HG03064 (cell line): ENCODE data around the gene EXO5.
"Not testable (repeated sequence)": the region's sequence is repeated elsewhere in the genome, so short reads cannot be mapped to it uniquely, and the experiment has no call there.

ENCODE experiments used
- ATAC-seq: cut with Tn5 transposase; IDR thresholded peaks from one replicate; pipeline ENCODE4 v1.9.1; 2021; ENCODE audit warnings: low read depth; ENCODE audit not compliant: unreplicated experiment

Gene EXO5

GRCh38 chr1:40508375-40509341 is at the start of gene EXO5:
Gene EXO5 (plus strand): TSS chr1:40508767. CDS start chr1:40514545, 5,778 bp downstream.
- no peak for ATAC-seq

- ATAC-seq, result no peak
Observed at GRCh38 chr1:40462956-40463590, 45.5 kb upstream of the EXO5 start.

GRCh38 chr1:40469327-40469726 is 39.2 kb upstream of the EXO5 start:
- no peak for ATAC-seq

- ATAC-seq, result no peak
Observed at GRCh38 chr1:40475268-40475667, 33.3 kb upstream of the EXO5 start.

GRCh38 chr1:40476924-40477677 is 31.5 kb upstream of the EXO5 start, which contains the start of gene ZFP69:
Gene ZFP69 (plus strand): TSS chr1:40477290. CDS start chr1:40479362, 2,072 bp downstream.
- ATAC-seq, result peak; percentile 69

- ATAC-seq, result no peak
Observed at GRCh38 chr1:40477678-40478053, 30.9 kb upstream of the EXO5 start.

- no peak for ATAC-seq
Observed at GRCh38 chr1:40478276-40478675, 30.3 kb upstream of the EXO5 start.

- no peak for ATAC-seq
Observed at GRCh38 chr1:40479156-40479555, 29.4 kb upstream of the EXO5 start.

GRCh38 chr1:40495315-40495903 is 13.2 kb upstream of the EXO5 start:
- no peak for ATAC-seq

- ATAC-seq, result not testable (repeated sequence)
Observed at GRCh38 chr1:40502651-40503050, 5.9 kb upstream of the EXO5 start.

GRCh38 chr1:40507973-40508372 is 594 bp upstream of the EXO5 start:
- no peak for ATAC-seq

- ATAC-seq, result no peak
Observed at GRCh38 chr1:40519517-40519916, 10.9 kb downstream of the EXO5 start.

GRCh38 chr1:40530735-40531380 is 22.3 kb downstream of the EXO5 start:
- ATAC-seq, result no peak

- peak; percentile 90 for ATAC-seq
Observed at GRCh38 chr1:40531381-40532061, 23.0 kb downstream of the EXO5 start, which contains the start of gene ZNF684. Gene ZNF684 (plus strand): TSS chr1:40531637. CDS start chr1:40533167, 1,530 bp downstream.

GRCh38 chr1:40532062-40532389 is 23.5 kb downstream of the EXO5 start:
- ATAC-seq, result no peak

GRCh38 chr1:40532844-40533424 is 24.4 kb downstream of the EXO5 start:
- ATAC-seq, result no peak

GRCh38 chr1:40534589-40534988 is 26.0 kb downstream of the EXO5 start:
- no peak for ATAC-seq

GRCh38 chr1:40535732-40536131 is 27.2 kb downstream of the EXO5 start:
- ATAC-seq, result no peak

GRCh38 chr1:40539338-40539737 is 30.8 kb downstream of the EXO5 start:
- no peak for ATAC-seq
